Effector memory CD8-positive, alpha-beta T cell (primary cell): ENCODE measurements around the gene TEPSIN.
"Not testable (repeated sequence)": the region's sequence is repeated elsewhere in the genome, so short reads cannot be mapped to it uniquely, and the experiment has no call there.

Experiments used
- ATAC-seq: fragments of 150-1000 bp; cut with Tn5 transposase; replicated peaks from 2 replicates; pipeline ENCODE4 v1.10.0; 2021; ENCODE audit warnings: mild to moderate bottlenecking, moderate library complexity
- DNase-seq, 3 experiments: peaks; one replicate each; pipeline ENCODE4 v3.0.0; 2021
- H3K27ac Mint-ChIP-seq, 2 donors: one replicate each; pipeline ENCODE4 v1.8.0; 2022; ENCODE audit warnings: mild to moderate bottlenecking in 2 of 2, mixed read lengths in 2 of 2, moderate library complexity in 2 of 2
- H3K27me3 Mint-ChIP-seq, 2 donors: one replicate each; pipeline ENCODE4 v1.8.0; 2022; ENCODE audit warnings: mixed read lengths in 2 of 2
- H3K36me3 Mint-ChIP-seq: one replicate; pipeline ENCODE4 v1.8.0; 2022; ENCODE audit warnings: mild to moderate bottlenecking, moderate library complexity, mixed read lengths; ENCODE audit not compliant: insufficient read depth
- H3K4me1 Mint-ChIP-seq, 2 donors: one replicate each; pipeline ENCODE4 v1.8.0; 2022; ENCODE audit warnings: low read depth in 2 of 2, mixed read lengths in 2 of 2
- H3K4me3 Mint-ChIP-seq, 2 donors: one replicate each; pipeline ENCODE4 v1.8.0; 2022; ENCODE audit warnings: mild to moderate bottlenecking in 2 of 2, mixed read lengths in 2 of 2, moderate library complexity in 2 of 2
- H3K9me3 Mint-ChIP-seq, 2 donors: one replicate each; pipeline ENCODE4 v1.8.0; 2022; ENCODE audit warnings: mixed read lengths in 2 of 2

Gene TEPSIN

DNA sequence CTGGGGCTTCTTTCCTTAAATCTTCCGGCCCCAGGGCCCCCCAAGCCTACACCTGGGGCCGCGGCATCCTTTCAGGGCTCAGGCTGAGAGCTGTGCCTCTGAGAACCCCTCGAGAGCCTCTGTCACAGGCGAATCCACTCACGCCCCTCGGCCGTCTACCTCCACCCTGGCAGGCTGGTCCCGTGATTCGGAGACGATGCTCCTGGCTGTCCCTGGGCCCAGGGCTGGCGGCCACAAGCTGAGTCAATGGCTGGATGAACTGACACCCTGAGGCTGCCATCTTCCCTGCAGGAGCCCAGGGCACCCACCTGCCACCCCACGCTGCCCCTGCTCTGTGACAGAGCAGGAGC, 4.4 kb downstream of the TEPSIN start:
- Mint-ChIP-seq H3K9me3 (no peaks in the 10 kb centered on the region), H3K36me3 (peaks cover 28% of the 10 kb centered on the region), H3K4me1 (peaks cover 24 to 28% of the 10 kb centered on the region in 2 donors), H3K4me3 (no peak overlapping the region), H3K27me3 (no peaks in the 10 kb centered on the region), H3K27ac (peak overlapping the region in 1 of 2 donors; percentile 72)
- no peak for ATAC-seq
- no peak for DNase-seq

DNA sequence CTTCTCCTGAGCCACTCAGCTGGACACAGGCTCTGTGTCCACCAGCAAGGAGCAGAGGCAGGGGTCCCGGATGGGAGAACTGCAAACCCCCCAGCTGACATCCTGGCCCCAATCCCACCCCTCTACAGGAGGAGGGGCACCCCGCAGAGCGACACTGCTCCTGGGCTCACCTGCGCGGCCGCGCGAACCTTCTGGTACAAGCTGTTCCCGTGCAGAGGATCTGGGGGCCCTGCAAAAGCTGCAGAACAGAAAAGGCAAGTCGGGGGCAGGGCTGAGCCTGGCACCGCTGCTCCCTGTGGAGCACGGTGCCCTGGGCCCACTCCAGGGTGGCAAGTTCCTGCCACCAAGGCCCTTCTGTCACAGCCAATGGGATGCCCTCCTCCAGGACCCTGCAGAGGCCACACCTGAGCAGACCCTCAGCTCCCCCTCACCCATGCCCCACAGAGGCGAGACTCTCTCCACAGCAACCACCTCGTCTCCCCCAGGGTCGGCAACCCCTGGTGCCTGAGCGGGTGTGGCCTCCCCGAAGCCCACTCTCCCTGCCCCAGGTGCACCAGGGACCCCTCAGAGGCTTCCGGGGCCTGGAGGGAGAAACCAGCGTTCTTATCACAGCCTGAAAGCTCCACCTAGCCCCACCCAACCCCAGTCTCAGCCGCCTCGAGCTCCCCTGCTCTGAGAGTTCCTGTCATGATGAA, 4.9 kb downstream of the TEPSIN start:
- no peaks in the 10 kb centered on the region for H3K9me3 Mint-ChIP-seq
- DNase-seq (no peak), ATAC-seq (no peak)
- no peaks in the 10 kb centered on the region for H3K27me3 Mint-ChIP-seq
- H3K27ac Mint-ChIP-seq, result no peak overlapping the region
- H3K4me1 Mint-ChIP-seq, result peaks cover 24 to 28% of the 10 kb centered on the region in 2 donors
- no peak overlapping the region for H3K4me3 Mint-ChIP-seq
- H3K36me3 Mint-ChIP-seq, result peaks cover 29% of the 10 kb centered on the region

DNA sequence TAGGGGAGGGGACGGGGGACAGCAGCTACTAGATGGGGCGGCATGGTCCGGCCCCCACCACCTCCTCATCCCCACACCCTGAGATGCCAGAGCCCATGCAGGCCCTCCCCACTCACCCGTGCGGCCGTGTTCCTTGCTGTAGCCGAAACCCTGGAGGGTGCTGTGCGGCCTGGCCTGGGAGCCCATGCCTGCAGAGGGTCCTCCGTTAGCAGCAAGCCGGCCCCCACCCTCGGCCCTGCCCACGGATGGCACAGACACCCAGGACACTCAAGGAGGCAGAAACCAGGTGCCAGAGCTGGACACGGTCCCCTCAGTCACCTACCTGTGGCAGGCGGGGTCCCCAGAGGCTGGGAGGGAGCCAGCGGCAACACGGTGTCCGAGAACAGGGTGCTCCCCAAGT, 5.5 kb downstream of the TEPSIN start:
- Mint-ChIP-seq H3K27me3 (no peaks in the 10 kb centered on the region), H3K4me1 (peaks cover 25 to 28% of the 10 kb centered on the region in 2 donors), H3K9me3 (no peaks in the 10 kb centered on the region), H3K4me3 (no peak overlapping the region), H3K36me3 (peaks cover 27% of the 10 kb centered on the region), H3K27ac (no peak overlapping the region)
- no peak for ATAC-seq
- no peak for DNase-seq

DNA sequence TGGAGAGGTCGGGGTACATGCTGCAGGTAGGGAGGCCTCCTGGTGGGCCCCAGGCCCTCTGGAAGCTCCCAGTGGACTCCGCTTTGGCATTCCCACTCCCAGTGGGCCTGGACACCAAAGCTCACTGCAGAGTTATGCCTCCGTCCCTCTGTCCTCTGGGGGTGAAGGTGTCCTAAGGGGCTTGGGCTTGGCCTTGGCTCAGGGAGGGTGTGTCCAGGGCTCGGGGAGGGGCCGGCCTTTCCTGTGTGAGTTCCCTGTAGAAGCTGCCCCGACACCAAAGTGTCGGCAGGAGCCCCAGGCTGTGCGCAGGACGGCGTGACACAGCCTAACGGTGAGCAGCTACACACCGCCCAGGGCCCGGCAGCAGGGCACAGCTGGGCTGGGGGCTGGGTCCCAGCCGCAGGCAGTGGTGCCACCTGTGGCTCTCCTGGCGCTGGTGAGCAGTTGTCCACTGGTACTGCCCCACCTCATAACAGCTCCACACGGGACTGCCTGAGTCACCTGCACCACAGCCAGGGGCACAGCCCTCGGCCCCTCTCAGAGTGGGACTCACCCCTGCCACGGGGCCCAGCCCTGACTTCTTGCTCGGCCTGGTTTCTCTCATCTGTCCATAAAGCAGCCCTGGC, 6.1 kb downstream of the TEPSIN start:
- Mint-ChIP-seq H3K9me3 (no peaks in the 10 kb centered on the region), H3K27ac (no peak overlapping the region), H3K27me3 (no peaks in the 10 kb centered on the region), H3K4me1 (peaks cover 27% of the 10 kb centered on the region in 2 donors), H3K36me3 (peaks cover 27% of the 10 kb centered on the region), H3K4me3 (no peak overlapping the region)
- no peak for ATAC-seq
- DNase-seq, result no peak

DNA sequence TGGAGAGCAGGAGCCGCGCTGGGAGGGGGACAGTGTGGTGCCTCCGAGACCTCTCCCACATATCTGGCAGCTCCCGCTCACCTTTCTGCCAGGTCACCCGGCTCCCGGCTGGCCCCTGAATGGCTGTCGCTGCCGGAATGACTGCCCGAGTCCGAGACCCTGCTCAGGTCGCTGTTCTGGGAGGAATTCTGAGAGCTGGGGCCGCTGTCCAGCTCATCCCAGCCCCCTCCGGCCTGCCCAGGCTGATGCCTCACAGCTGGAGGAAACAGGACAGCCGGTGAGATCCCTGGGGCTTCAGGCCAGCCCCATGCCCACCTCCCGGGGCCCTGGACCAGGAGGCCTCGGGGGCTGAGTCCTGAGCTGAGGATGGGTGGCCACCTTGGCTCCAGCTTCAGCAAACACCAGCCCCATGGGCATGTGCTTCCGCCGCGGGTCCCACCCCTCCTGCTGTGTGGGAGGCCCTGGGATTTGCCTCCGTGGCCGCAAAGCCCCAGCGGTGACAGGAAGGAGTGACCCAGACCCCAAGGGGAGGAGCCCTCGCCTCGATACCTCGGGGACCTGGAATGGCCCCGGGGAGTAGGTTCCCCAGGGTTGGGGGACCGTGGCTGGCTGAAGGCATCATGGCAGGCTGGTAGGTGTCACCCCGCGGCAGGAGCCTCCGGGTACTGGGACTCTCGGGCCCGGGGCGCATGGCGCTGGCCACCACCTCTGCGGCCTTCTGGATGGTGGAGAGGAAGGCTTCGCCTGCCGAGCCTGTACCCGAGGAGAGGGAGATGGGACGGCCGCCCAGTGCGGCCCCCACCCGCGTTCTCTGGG, 6.9 kb downstream of the TEPSIN start:
- H3K4me3 Mint-ChIP-seq, result no peak overlapping the region
- ATAC-seq (no peak), DNase-seq (no peak)
- H3K36me3 Mint-ChIP-seq, result peaks cover 24% of the 10 kb centered on the region
- H3K27ac Mint-ChIP-seq, result no peak overlapping the region
- no peaks in the 10 kb centered on the region for H3K27me3 Mint-ChIP-seq
- no peaks in the 10 kb centered on the region for H3K9me3 Mint-ChIP-seq
- peaks cover 23 to 25% of the 10 kb centered on the region in 2 donors for H3K4me1 Mint-ChIP-seq

DNA sequence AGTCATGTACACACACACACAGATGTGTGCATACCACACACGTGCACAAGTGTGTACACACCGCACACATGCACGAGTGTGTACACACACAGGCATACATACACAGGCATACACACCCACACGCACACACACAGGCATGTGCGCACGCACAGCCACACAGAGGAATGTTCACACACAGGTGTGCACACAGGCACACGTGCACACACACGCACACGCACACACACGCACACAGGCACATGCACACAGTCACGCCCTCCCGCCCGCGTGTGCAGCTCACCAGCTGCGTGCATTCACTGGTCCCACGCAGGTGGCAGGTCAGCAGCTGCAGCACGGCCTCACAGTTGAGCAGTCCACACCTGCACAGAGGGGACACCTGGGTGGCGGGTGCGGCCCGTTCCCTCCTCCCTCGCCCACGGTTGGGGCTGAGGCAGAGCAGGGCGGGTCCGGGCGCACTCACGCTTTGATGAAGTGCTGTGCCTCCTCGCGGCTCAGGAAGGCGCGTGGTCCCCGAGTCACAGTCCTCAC, 7.7 kb downstream of the TEPSIN start:
- H3K9me3 Mint-ChIP-seq, result no peaks in the 10 kb centered on the region
- H3K36me3 Mint-ChIP-seq, result peaks cover 24% of the 10 kb centered on the region
- no peak overlapping the region for H3K4me3 Mint-ChIP-seq
- H3K27me3 Mint-ChIP-seq, result no peaks in the 10 kb centered on the region
- no peak for DNase-seq
- ATAC-seq, result no peak
- peaks cover 23 to 24% of the 10 kb centered on the region in 2 donors for H3K4me1 Mint-ChIP-seq
- no peak overlapping the region for H3K27ac Mint-ChIP-seq

DNA sequence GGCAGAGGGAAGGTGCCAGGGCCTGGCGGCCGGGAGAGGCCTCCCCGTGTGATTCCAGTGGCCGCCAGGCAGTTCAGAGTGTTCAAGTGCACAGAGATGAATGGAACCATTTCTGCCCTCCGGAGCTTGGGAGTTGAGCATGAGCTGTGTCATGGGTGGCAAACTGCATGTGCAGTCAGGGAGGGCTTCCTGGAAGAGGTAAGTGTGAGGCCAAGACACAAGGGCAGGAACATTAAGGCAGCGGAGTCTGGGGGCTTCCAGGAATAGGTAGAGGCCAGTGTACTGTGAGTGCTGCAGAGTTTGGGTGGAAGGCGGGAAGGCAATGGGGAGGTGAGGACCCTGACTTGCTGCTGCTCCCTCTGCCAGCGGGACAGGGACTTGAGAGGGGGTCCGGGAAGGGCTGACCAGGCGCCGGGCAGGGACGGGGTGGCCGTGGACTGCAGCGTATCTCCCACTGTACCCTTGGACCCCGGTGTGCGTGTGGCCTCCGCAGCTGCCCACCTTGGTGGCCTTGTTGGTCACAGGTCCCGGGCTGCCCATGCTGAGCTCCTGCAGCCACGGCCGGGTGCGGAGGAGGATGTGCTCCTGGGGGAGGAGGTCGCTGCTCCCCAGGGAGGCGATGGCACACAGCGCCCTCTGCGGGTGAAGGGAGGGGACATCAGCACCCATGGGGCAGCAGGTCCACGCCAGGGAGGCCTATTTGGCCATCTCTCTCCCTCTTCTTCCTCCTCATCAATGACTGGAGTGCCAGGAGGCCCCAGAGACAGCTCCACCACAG, 8.6 kb downstream of the TEPSIN start:
- DNase-seq, result no peak
- no peak for ATAC-seq
- peaks cover 14 to 24% of the 10 kb centered on the region in 2 donors for H3K4me1 Mint-ChIP-seq
- H3K9me3 Mint-ChIP-seq, result no peaks in the 10 kb centered on the region
- H3K36me3 Mint-ChIP-seq, result peaks cover 23% of the 10 kb centered on the region
- H3K27me3 Mint-ChIP-seq, result no peaks in the 10 kb centered on the region
- H3K4me3 Mint-ChIP-seq, result no peak overlapping the region
- no peak overlapping the region for H3K27ac Mint-ChIP-seq

DNA sequence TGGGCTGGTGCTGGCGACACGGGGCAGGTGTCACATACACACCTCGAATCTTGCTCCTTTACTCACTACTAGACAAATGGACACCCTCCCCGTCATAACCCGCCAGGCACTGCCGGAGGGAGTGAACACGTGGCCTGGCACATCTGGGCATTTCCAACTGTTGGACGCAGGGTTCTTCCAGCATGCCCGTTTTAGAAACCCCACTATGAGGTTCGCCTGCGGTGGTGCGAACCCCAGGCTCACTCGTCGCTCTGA, 9.3 kb downstream of the TEPSIN start:
- Mint-ChIP-seq H3K27me3 (no peaks in the 10 kb centered on the region), H3K4me3 (no peak overlapping the region)

DNA sequence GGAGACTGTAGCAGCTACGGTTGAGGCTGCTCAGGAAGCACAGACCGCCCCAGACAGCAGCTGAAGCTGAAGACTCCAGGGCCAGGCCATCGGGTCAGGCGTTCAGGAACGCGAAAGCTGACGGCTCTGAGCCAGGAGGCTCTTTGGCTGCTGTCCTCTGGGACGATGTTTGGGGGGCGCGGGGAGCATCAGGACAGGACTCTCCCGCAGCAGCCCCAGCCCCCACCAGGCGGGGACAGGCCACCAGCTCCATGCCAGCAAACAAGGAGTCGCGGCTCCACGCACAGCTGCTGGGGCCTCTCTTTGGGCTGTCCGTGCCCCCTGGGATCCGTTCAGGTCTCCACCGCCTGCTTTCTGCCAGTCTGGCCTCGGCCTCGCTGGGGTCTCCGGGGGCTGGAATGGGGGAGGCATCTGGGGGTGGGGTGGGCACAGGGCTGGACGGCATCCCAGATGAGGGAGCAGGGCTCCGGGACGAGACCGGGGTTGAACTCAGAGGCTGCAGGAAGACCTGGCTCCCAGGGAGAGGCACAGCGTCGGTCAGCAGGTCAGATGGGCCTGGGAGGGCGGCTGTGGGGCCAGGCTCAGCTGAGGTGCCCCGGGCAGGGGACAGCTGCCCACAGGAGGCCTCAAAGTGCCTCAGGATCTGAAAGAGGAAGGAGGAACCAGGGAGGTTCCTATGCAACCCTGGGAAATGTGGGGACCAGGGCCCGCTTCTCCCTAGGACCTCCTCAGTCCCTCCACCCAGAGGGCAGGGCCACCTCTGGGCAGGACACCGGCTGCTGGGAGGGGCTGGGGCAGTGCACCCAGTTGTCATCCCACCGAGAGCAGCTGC, 9.8 kb downstream of the TEPSIN start:
- Mint-ChIP-seq H3K36me3 (peaks cover 12% of the 10 kb centered on the region), H3K4me1 (peaks cover 7 to 18% of the 10 kb centered on the region in 2 donors), H3K9me3 (no peaks in the 10 kb centered on the region), H3K27ac (no peak overlapping the region), H3K27me3 (no peaks in the 10 kb centered on the region), H3K4me3 (no peak overlapping the region)
- no peak for DNase-seq
- no peak for ATAC-seq

More for the DNA sequence above, 9.3 kb downstream of the TEPSIN start:
- DNase-seq, result no peak
- Mint-ChIP-seq H3K9me3 (no peaks in the 10 kb centered on the region), H3K4me1 (peaks cover 8 to 18% of the 10 kb centered on the region in 2 donors), H3K27ac (no peak overlapping the region), H3K36me3 (peaks cover 18% of the 10 kb centered on the region)
- no peak for ATAC-seq

DNA sequence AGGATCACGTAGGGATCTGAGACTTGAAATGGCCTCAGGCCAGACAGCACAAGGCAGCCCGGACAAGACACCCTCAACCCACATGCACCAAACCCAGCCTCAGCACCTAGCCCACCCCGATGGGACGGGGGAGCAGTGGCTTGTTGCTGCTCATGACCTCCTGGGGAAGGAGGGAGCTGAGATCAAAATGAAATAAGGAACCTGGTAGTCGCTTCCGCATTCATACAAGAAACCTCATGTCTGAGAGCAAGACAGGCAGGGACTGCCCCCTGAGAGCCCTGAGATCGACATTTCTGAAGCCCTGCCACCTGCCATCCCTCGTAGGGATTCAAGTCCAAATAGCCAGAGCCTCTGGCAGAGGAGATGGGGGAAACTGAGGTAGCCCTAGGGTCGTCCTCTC, 10.4 kb downstream of the TEPSIN start:
- Mint-ChIP-seq H3K27me3 (no peaks in the 10 kb centered on the region), H3K4me1 (peaks cover 12 to 24% of the 10 kb centered on the region in 2 donors), H3K4me3 (no peak overlapping the region), H3K36me3 (peaks cover 12% of the 10 kb centered on the region), H3K9me3 (no peaks in the 10 kb centered on the region), H3K27ac (no peak overlapping the region)
- DNase-seq, result no peak
- ATAC-seq, result peak; percentile 35

DNA sequence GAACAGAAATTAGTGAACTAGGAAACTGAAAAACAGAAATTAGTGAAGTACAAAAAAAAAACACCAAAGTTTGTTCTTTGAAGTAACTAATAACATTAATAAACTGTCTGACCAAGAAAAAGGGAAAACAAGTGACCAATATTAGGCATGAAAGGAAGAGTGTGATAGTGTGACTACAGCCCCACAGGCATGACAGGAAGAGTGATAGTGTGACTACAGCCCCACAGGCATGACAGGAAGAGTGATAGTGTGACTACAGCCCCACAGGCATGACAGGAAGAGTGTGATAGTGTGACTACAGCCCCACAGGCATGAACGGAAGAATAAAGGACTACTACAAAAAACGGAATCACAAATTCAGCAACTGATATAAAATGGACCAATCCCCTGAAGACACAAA, 11.2 kb downstream of the TEPSIN start:
- DNase-seq, H3K27me3 Mint-ChIP-seq, ATAC-seq, H3K27ac Mint-ChIP-seq, H3K4me3 Mint-ChIP-seq, H3K9me3 Mint-ChIP-seq: not testable (repeated sequence)
- Mint-ChIP-seq H3K36me3 (peaks cover 12% of the 10 kb centered on the region), H3K4me1 (peaks cover 14 to 25% of the 10 kb centered on the region in 2 donors)

DNA sequence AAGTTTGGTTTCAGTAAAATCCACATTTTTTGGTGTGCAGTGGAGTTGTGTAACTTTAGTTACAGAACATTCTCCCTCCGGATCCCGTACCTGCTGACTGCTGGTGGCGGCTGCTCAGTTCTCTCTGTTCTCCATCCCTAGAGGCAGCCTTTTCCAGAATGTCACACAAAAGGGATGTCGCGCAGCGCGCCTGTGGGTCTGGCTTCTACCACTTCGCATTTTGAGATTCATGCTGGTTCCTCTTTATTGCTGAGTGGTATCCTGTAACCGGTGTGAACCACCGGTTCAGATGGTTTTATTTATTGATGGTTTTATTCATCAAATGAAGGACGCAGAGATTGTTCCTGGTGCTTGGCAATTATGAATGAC, 15.1 kb downstream of the TEPSIN start:
- H3K27me3 Mint-ChIP-seq, result no peaks in the 10 kb centered on the region
- no peak for DNase-seq
- peak overlapping the region; percentile 13 to 59 for H3K27ac Mint-ChIP-seq
- peak overlapping the region; percentile 75 to 81 for H3K4me3 Mint-ChIP-seq
- ATAC-seq, result no peak
- peaks cover 18 to 19% of the 10 kb centered on the region in 2 donors for H3K4me1 Mint-ChIP-seq
- H3K9me3 Mint-ChIP-seq, result no peaks in the 10 kb centered on the region
- peaks cover 8% of the 10 kb centered on the region for H3K36me3 Mint-ChIP-seq
